OCI-LY7 (cell line): ENCODE data around the gene SRRT.

ENCODE experiments used
- CTCF ChIP-seq: fragments of 200-600 bp; sonication (generic); conservative IDR thresholded peaks from 2 replicates; pipeline ENCODE4 v1.5.1; 2014; ENCODE audit warnings: mild to moderate bottlenecking, antibody characterized with exemption, low read length, moderate library complexity, mixed read lengths
- EZH2phosphoT487 ChIP-seq: fragments of 200-600 bp; sonication (generic); IDR thresholded peaks from 2 replicates; pipeline ENCODE4 v1.6.1; 2018; ENCODE audit warnings: low read depth, borderline replicate concordance, mild to moderate bottlenecking, mixed run types, antibody characterized with exemption, low read length, moderate library complexity, mixed read lengths

GRCh38 chr7:100878685-100879084 is 3.8 kb downstream of the SRRT start:
- no peak for TF ChIP-seq CTCF
- TF ChIP-seq EZH2phosphoT487 = no peak
